Panc1 (cell line): Measurements from ENCODE around the gene CHST11. TPM values are rescaled to one million over a fixed set of nuclear protein-coding genes. Genes with fewer than 3 reads are reported as not detected.

Source experiments
- ATAC-seq: fragments of 200-7000 bp; cut with Tn5 transposase; 2 replicates; pipeline ENCODE4 v1.9.1; 2020; ENCODE audit warnings: mild to moderate bottlenecking, moderate library complexity
- BruUV-seq: library from RNA; stranded (reverse); fragments of 400-500 nt; replicated peaks from 2 replicates; lab custom pipeline; 2021; lab: Mats Ljungman, UMichigan
- CTCF ChIA-PET: fragments of 300-600 bp; sonication (Branson Sonifier 250); formaldehyde crosslinking; loops from one replicate; lab custom pipeline; 2022; ENCODE audit warnings: antibody characterized with exemption; lab: Charles Lee
- POLR2A ChIA-PET: fragments of 300-600 bp; sonication (Branson Sonifier 250); formaldehyde crosslinking; loops from one replicate; lab custom pipeline; 2022; ENCODE audit warnings: antibody characterized with exemption; lab: Charles Lee
- DNase-seq: peaks from one replicate; pipeline ENCODE4 v3.0.0-alpha.2; 2010; ENCODE audit warnings: low read depth, low spot score
- H3K27ac ChIP-seq: 2 replicates; pipeline ENCODE4 v1.5.1; 2011; ENCODE audit warnings: mild to moderate bottlenecking, low read length, inconsistent platforms
- H3K27me3 ChIP-seq: fragments of 200-500 bp; sonication (Bioruptor generic); 2 replicates; pipeline ENCODE4 v1.6.0; 2014; ENCODE audit warnings: low read length, inconsistent platforms; ENCODE audit not compliant: control insufficient read depth, insufficient read depth
- H3K36me3 ChIP-seq: fragments of 200-500 bp; sonication (Bioruptor generic); 2 replicates; pipeline ENCODE4 v1.5.1; 2014; ENCODE audit warnings: inconsistent platforms, mild to moderate bottlenecking, low read length, moderate library complexity; ENCODE audit not compliant: control insufficient read depth, insufficient read depth
- H3K4me1 ChIP-seq: 2 replicates; pipeline ENCODE4 v1.5.1; 2011; ENCODE audit warnings: inconsistent platforms, mild to moderate bottlenecking, low read length, moderate library complexity; ENCODE audit not compliant: control insufficient read depth, insufficient read depth
- H3K4me3 ChIP-seq, 2 experiments: 2 replicates each; pipeline ENCODE4 v1.5.1; 2011 to 2012; ENCODE audit warnings: low read depth in 2 of 2, low read length in 2 of 2, mild to moderate bottlenecking in 2 of 2, inconsistent platforms in 1 of 2, moderate library complexity in 1 of 2
- H3K9me3 ChIP-seq: fragments of 200-500 bp; sonication (Bioruptor generic); 2 replicates; pipeline ENCODE4 v1.5.1; 2014; ENCODE audit warnings: low read depth, mild to moderate bottlenecking, inconsistent platforms, low read length, moderate library complexity; ENCODE audit not compliant: control insufficient read depth, insufficient read depth
- CTCF ChIP-seq: fragments of 450-650 bp; IDR thresholded peaks from 2 replicates; pipeline ENCODE4 v1.5.1; 2017; ENCODE audit warnings: mild to moderate bottlenecking
- POLR2AphosphoS5 ChIP-seq: IDR thresholded peaks from 2 replicates; pipeline ENCODE4 v1.6.1; 2012; ENCODE audit warnings: mild to moderate bottlenecking, low read depth, low read length, moderate library complexity
- REST ChIP-seq, 2 experiments: IDR thresholded peaks; 2 replicates each; pipeline ENCODE4 v1.6.1; 2011 to 2012; ENCODE audit warnings: low read depth in 2 of 2, control low read depth in 1 of 2, low read length in 1 of 2, mild to moderate bottlenecking in 1 of 2, moderate library complexity in 1 of 2; ENCODE audit not compliant: insufficient read depth in 1 of 2
- SIN3A ChIP-seq: IDR thresholded peaks from 2 replicates; pipeline ENCODE4 v1.6.1; 2012; ENCODE audit warnings: low read depth, mild to moderate bottlenecking, low read length, moderate library complexity, borderline replicate concordance; ENCODE audit not compliant: insufficient read depth
- TCF7L2 ChIP-seq: IDR thresholded peaks from 2 replicates; pipeline ENCODE4 v1.6.1; 2011; ENCODE audit warnings: mild to moderate bottlenecking, low read depth, low read length, inconsistent platforms
- in situ Hi-C: cut with HindIII; loops from 2 replicates; pipeline ENCODE4 v1.10.0; 2016; ENCODE audit warnings: low sequenced_read_pairs, low pct_unique_long_range_greater_than_20kb
- intact Hi-C: fragments of 100-400 bp; cut with micrococcal nuclease; formaldehyde crosslinking; loops from one replicate; pipeline ENCODE4 v1.10.0; 2022; ENCODE audit not compliant: unreplicated experiment
- total RNA-seq: library from RNA; stranded (reverse); gene quantifications from one replicate; pipeline ENCODE4 v1.2.1, GENCODE V29; 2021; ENCODE audit not compliant: unreplicated experiment

CHST11 gene
- total RNA-seq, 1 experiment from 2014 or later = 11.4 TPM

- DNase-seq (no peak), ATAC-seq (no peak)
- BruUV-seq = no TSS peak
- TF ChIP-seq SIN3A (no peak), CTCF (no peak), TCF7L2 (no peak), REST (IDR thresholded peaks at IDR 0.05; ENCODE audit: insufficient read depth in 1 of 2, low read depth in 2 of 2, low read length in 1 of 2) (no peak)
- in situ Hi-C loops (no loop called here), intact Hi-C loops (no loop called here)
- ChIA-PET POLR2A (no interaction called here), CTCF (no interaction called here)
- Histone ChIP-seq H3K27me3 (no peaks in the 10 kb centered on the region), H3K27ac (no peak overlapping the region), H3K36me3 (no peaks in the 10 kb centered on the region), H3K9me3 (no peaks in the 10 kb centered on the region), H3K4me1 (no peaks in the 10 kb centered on the region), H3K4me3 (no peak overlapping the region)
Observed at GRCh38 chr12:104486943-104487819, 30.4 kb downstream of the CHST11 start.

- TF ChIP-seq SIN3A = no peak
- TF ChIP-seq POLR2AphosphoS5 = no peak
- TF ChIP-seq REST (IDR thresholded peaks at IDR 0.05; ENCODE audit: insufficient read depth in 1 of 2, low read depth in 2 of 2, low read length in 1 of 2) = no peak
- no peak for TF ChIP-seq CTCF
- TF ChIP-seq TCF7L2 = no peak
- ATAC-seq (no peak), DNase-seq (no peak)
- no peaks in the 10 kb centered on the region for H3K36me3 ChIP-seq
- no peaks in the 10 kb centered on the region for H3K27me3 ChIP-seq
- in situ Hi-C loops (no loop called here), intact Hi-C loops (no loop called here)
- ChIA-PET CTCF (no interaction called here), POLR2A (no interaction called here)
- no TSS peak for BruUV-seq
- H3K4me1 ChIP-seq = no peaks in the 10 kb centered on the region
- H3K27ac ChIP-seq = no peak overlapping the region
- no peaks in the 10 kb centered on the region for H3K9me3 ChIP-seq
- H3K4me3 ChIP-seq = no peak overlapping the region
Observed at GRCh38 chr12:104488374-104488773, 31.6 kb downstream of the CHST11 start.
